ENCODE data around the gene LAG3.

LAG3 gene

GRCh38 chr12:6751767-6752166, 20.6 kb upstream of the LAG3 start:
- Histone ChIP-seq H3K27me3 (replicated peaks) (no peaks in the 10 kb centered on the region), H3K27ac (no peak overlapping the region), H3K36me3 (replicated peaks) (peaks cover 49% of the 10 kb centered on the region), H3K4me3 (ENCODE audit: low read depth, low read length) (peak overlapping the region; percentile 91)
- no peak for DNase-seq
- TF ChIP-seq CTCF (IDR thresholded peaks at IDR 0.05; ENCODE audit: low read depth, low read length, missing control alignments): no peak
- in situ Hi-C loops (cut with HindIII; ENCODE audit: low pct_ligation_motif_present, low sequenced_read_pairs): no loop called here

- peak overlapping the region; percentile 91 for H3K27ac ChIP-seq
- peaks cover 44% of the 10 kb centered on the region for H3K36me3 ChIP-seq (replicated peaks)
- DNase-seq: peak; percentile 51
Observed at GRCh38 chr12:6752167-6752920, 20.0 kb upstream of the LAG3 start.

GRCh38 chr12:6752921-6753771, 19.2 kb upstream of the LAG3 start, which contains the start of gene MLF2:
MLF2 (minus strand) TSS chr12:6753141; CDS start chr12:6752334, 807 bp downstream.
- Histone ChIP-seq H3K27ac (peak within 1 kb of the TSS; percentile 91), H3K27me3 (replicated peaks) (no peaks in the 10 kb centered on the region), H3K36me3 (replicated peaks) (peaks cover 36% of the 10 kb centered on the region), H3K4me3 (ENCODE audit: low read depth, low read length) (peak within 1 kb of the TSS; percentile 91)
- peak; percentile 98 for DNase-seq
- in situ Hi-C loops (cut with HindIII; ENCODE audit: low pct_ligation_motif_present, low sequenced_read_pairs): no loop called here
- TF ChIP-seq CTCF (IDR thresholded peaks at IDR 0.05; ENCODE audit: low read depth, low read length, missing control alignments): peak; percentile 99

More at GRCh38 chr12:6752167-6752920, 20.0 kb upstream of the LAG3 start:
- peak overlapping the region; percentile 91 for H3K4me3 ChIP-seq (ENCODE audit: low read depth, low read length)
- in situ Hi-C loops (cut with HindIII; ENCODE audit: low pct_ligation_motif_present, low sequenced_read_pairs): no loop called here
- peak; percentile 74 for TF ChIP-seq CTCF (IDR thresholded peaks at IDR 0.05; ENCODE audit: low read depth, low read length, missing control alignments)
- H3K27me3 ChIP-seq (replicated peaks): no peaks in the 10 kb centered on the region

GRCh38 chr12:6753772-6754356, 18.5 kb upstream of the LAG3 start:
- Histone ChIP-seq H3K36me3 (replicated peaks) (peaks cover 29% of the 10 kb centered on the region), H3K27me3 (replicated peaks) (no peaks in the 10 kb centered on the region), H3K4me3 (ENCODE audit: low read depth, low read length) (no peak overlapping the region), H3K27ac (no peak overlapping the region)
- in situ Hi-C loops (cut with HindIII; ENCODE audit: low pct_ligation_motif_present, low sequenced_read_pairs): no loop called here
- no peak for TF ChIP-seq CTCF (IDR thresholded peaks at IDR 0.05; ENCODE audit: low read depth, low read length, missing control alignments)
- DNase-seq: no peak

GRCh38 chr12:6754411-6754810, 17.9 kb upstream of the LAG3 start:
- DNase-seq: no peak
- in situ Hi-C loops (cut with HindIII; ENCODE audit: low pct_ligation_motif_present, low sequenced_read_pairs): no loop called here
- H3K27ac ChIP-seq: no peak overlapping the region

More at GRCh38 chr12:6754411-6754810, 17.9 kb upstream of the LAG3 start:
- H3K36me3 ChIP-seq (replicated peaks): peaks cover 24% of the 10 kb centered on the region
- no peak overlapping the region for H3K4me3 ChIP-seq (ENCODE audit: low read depth, low read length)
- no peaks in the 10 kb centered on the region for H3K27me3 ChIP-seq (replicated peaks)
- TF ChIP-seq CTCF (IDR thresholded peaks at IDR 0.05; ENCODE audit: low read depth, low read length, missing control alignments): no peak
